ENCODE results near the gene TUBD1.
"Not testable (repeated sequence)": the region's sequence is repeated elsewhere in the genome, so short reads cannot be mapped to it uniquely, and the experiment has no call there.

Gene TUBD1

DNA sequence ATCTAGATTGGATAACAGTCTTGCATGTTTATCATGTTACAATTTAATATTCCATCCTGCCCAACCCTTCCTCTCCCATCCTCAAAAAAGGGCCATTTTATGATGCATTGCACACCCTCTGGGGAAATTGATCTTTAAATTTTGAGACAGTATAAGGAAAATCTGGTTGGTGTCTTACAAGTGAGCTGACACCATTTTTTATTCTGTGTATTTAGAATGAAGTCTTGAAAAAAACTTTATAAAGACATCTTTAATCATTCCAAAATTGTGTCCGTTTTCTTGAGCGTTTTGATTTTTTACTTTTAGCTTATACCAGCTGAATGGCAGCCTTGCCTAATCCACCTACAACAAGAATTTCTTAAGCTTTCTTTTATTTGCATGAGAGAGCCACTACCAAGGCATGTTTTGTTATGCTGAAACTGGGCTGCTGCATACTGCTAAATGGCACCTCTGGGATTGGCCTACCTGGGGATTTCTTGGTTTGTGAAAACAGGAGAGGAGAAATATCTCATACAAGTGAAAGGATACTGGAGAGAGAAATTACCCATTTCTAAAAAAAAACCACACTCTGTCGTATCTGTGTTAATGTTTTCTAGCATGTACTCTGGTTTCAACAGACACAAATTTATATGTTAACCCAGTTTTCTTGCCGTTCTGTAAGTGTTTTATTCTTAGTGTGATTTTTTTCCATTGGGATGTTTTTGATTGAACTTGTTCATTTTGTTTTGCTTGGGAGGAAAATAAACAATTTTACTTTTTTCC lies 52.2 kb downstream of the TUBD1 start:
- peak overlapping the region; percentile 98 for H3K9ac ChIP-seq (ENCODE audit: low read depth, low read length)
- H3K9me3 ChIP-seq (replicated peaks; ENCODE audit: low read length): no peaks in the 10 kb centered on the region
- H3K36me3 ChIP-seq (ENCODE audit: insufficient read depth, low read length): peaks cover 35% of the 10 kb centered on the region
- peak overlapping the region; percentile 79 for H3K4me3 ChIP-seq (ENCODE audit: low read length)
- no peaks in the 10 kb centered on the region for H3K27me3 ChIP-seq (ENCODE audit: control insufficient read depth, insufficient read depth, low read length)
- peaks cover 27% of the 10 kb centered on the region for H3K4me1 ChIP-seq (ENCODE audit: control insufficient read depth, insufficient read depth, low read length)
- H3K4me2 ChIP-seq (ENCODE audit: low read length): peak overlapping the region; percentile 81

DNA sequence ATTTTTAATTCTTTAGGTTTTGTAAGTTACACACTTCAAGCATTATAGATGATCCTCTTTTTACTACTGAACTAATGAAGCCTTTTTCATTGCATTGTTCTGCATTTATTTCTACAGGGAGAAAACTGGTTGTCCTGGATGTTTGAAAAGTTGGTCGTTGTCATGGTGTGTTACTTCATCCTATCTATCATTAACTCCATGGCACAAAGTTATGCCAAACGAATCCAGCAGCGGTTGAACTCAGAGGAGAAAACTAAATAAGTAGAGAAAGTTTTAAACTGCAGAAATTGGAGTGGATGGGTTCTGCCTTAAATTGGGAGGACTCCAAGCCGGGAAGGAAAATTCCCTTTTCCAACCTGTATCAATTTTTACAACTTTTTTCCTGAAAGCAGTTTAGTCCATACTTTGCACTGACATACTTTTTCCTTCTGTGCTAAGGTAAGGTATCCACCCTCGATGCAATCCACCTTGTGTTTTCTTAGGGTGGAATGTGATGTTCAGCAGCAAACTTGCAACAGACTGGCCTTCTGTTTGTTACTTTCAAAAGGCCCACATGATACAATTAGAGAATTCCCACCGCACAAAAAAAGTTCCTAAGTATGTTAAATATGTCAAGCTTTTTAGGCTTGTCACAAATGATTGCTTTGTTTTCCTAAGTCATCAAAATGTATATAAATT lies 53.0 kb downstream of the TUBD1 start:
- H3K9me3 ChIP-seq (replicated peaks; ENCODE audit: low read length): no peaks in the 10 kb centered on the region
- peaks cover 21% of the 10 kb centered on the region for H3K4me1 ChIP-seq (ENCODE audit: control insufficient read depth, insufficient read depth, low read length)
- peak overlapping the region; percentile 79 for H3K4me3 ChIP-seq (ENCODE audit: low read length)

DNA sequence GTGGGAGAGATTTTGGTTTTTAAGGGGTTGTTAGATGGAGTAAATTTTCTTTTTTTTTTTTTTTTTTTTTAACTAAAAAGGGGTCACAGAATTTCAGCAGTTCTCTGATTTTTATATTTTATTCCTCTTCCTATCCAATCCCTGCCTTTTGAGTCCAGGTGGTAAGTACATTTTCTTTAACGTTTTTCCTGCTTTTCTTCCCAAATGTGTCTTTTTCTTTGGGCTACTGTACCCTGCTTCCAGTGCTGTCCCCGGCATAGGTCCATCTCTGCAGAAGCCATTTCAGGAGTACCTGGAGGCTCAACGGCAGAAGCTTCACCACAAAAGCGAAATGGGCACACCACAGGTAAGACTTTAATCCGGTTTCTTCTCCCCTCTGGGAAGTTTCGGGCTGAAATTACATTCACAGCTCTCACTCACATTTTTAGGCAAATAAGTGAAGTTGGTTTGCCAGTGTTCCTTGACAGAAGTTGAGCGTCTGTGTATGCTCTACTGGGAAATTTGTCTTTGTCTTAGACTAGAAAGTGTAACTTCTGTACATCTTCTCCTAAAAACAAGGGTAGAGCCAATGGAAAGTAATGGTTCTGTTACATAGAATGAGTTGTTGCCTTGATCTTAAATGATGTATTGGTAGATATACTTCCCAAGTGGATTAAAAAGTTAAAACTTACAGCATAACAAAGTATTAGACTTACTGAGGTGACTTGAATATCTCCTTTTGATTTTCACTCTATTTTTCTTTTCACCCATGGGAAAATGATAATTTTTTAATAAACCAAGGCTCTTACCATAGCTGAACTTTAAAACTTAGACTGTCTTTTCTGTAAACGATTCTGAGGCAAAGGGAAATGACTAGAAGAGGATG lies 54.5 kb downstream of the TUBD1 start:
- Histone ChIP-seq H3K4me1 (ENCODE audit: control insufficient read depth, insufficient read depth, low read length) (peaks cover 17% of the 10 kb centered on the region), H3K36me3 (ENCODE audit: insufficient read depth, low read length) (peaks cover 35% of the 10 kb centered on the region), H3K4me3 (ENCODE audit: low read length) (peak overlapping the region; percentile 79), H3K4me2 (ENCODE audit: low read length) (peak overlapping the region; percentile 81), H3K9me3 (replicated peaks; ENCODE audit: low read length) (no peaks in the 10 kb centered on the region), H3K27me3 (ENCODE audit: control insufficient read depth, insufficient read depth, low read length) (no peaks in the 10 kb centered on the region), H3K9ac (ENCODE audit: low read depth, low read length) (peak overlapping the region; percentile 98)

More for the DNA sequence above, 53.0 kb downstream of the TUBD1 start:
- Histone ChIP-seq H3K36me3 (ENCODE audit: insufficient read depth, low read length) (peaks cover 35% of the 10 kb centered on the region), H3K27me3 (ENCODE audit: control insufficient read depth, insufficient read depth, low read length) (no peaks in the 10 kb centered on the region), H3K4me2 (ENCODE audit: low read length) (peak overlapping the region; percentile 81), H3K9ac (ENCODE audit: low read depth, low read length) (peak overlapping the region; percentile 98)

DNA sequence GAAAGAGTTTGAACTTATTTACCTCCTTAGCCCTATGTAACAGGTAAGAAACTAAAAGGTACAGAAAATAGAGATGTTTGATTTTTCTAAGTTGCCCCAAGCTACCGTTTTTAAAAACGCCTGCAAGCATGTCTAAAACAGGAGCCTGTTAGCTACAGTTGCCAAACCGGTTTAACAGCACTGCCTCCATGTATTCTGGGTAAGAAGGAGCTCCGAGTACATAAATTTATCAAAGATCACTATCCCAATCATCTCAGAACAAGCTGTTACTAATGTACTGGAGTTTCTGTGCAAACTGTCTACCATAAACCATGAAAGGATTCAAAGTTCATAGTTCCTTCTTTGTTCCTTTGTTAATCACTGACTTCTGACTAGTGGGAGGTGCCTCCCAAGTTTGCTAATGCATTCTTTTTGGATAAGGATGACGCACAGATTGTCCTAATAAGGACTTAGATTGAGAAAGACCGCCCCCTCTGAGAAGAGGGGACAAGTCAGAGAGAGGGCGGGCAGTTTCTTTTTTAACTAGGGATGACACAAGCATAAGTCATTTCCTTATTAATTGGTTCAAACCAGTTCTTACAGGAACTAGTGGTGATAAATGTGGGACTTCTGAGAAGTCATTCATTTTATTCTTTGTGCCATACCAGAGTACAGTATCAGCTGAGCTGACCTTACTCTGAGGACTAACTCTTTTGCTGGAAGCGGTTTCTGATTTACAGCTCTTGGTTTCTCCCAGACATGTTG lies 55.3 kb downstream of the TUBD1 start:
- peak overlapping the region; percentile 66 for H3K4me2 ChIP-seq (ENCODE audit: low read length)
- H3K4me3 ChIP-seq (ENCODE audit: low read length): peak overlapping the region; percentile 79
- peaks cover 35% of the 10 kb centered on the region for H3K36me3 ChIP-seq (ENCODE audit: insufficient read depth, low read length)
- no peaks in the 10 kb centered on the region for H3K27me3 ChIP-seq (ENCODE audit: control insufficient read depth, insufficient read depth, low read length)
- no peaks in the 10 kb centered on the region for H3K9me3 ChIP-seq (replicated peaks; ENCODE audit: low read length)
- H3K9ac ChIP-seq (ENCODE audit: low read depth, low read length): peak overlapping the region; percentile 98
- H3K4me1 ChIP-seq (ENCODE audit: control insufficient read depth, insufficient read depth, low read length): peaks cover 13% of the 10 kb centered on the region

DNA sequence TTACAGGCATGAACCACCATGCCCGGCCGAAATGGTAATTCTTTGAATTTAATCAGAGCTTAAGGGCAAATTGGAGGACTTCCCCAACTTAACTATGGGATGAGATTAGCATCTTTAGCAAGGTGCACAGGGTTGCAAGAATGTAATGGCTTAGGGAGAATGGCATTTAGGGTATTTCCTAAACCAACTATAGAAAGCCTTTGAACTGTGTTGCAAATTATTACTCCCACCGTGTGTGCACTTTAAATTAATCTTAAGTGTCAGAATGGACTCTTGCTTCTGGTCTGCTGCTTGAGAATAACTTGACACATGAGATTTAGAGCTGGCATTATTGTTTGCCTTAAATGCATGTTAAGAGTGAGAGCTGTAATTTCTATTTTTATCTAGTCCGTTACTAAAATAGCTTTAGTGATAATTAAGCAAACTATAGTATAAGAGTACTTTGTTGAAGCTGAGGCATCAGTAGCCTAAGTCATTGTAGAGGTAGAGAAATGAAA lies 59.8 kb downstream of the TUBD1 start:
- Histone ChIP-seq H3K4me3 (ENCODE audit: low read length) (no peak overlapping the region), H3K27me3 (ENCODE audit: control insufficient read depth, insufficient read depth, low read length) (no peaks in the 10 kb centered on the region), H3K36me3 (ENCODE audit: insufficient read depth, low read length) (no peaks in the 10 kb centered on the region), H3K4me1 (ENCODE audit: control insufficient read depth, insufficient read depth, low read length) (peaks cover 44% of the 10 kb centered on the region), H3K4me2 (ENCODE audit: low read length) (no peak overlapping the region), H3K9ac (ENCODE audit: low read depth, low read length) (no peak overlapping the region), H3K9me3 (replicated peaks; ENCODE audit: low read length) (no peaks in the 10 kb centered on the region)

DNA sequence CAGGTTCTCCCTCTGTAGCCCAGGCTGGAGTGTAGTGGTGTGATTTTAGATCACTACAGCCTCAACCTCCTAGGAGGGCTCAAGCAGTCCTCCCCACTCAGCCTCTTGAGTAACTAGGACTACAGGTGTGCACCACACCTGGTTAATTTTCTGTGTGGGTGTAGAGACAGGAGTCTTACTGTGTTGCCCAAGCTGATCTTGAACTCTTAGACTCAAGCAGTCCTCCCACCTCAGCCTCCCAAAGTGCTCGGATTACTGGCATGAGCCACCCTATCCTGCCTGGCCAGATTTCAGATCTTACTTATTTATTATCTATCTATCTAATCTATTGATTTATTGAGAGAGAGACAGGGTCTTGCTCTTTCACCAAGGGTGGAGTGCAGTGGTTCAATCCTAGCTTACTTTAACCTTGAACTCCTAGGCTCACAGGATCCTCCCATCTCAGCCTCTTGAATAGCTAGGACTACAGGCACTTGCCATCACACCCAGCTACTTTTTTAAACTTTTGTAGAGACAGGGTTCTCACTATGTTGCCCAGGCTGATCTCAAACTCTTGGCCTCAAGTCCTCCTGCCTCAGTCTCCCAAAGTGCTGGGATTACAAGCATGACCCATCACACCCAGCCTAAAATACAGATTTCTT lies 61.8 kb downstream of the TUBD1 start:
- Histone ChIP-seq H3K9me3 (replicated peaks; ENCODE audit: low read length) (no peaks in the 10 kb centered on the region), H3K4me3 (ENCODE audit: low read length) (no peak overlapping the region), H3K4me2 (ENCODE audit: low read length) (no peak overlapping the region), H3K4me1 (ENCODE audit: control insufficient read depth, insufficient read depth, low read length) (peaks cover 48% of the 10 kb centered on the region), H3K9ac (ENCODE audit: low read depth, low read length) (peak overlapping the region; percentile 87), H3K27me3 (ENCODE audit: control insufficient read depth, insufficient read depth, low read length) (no peaks in the 10 kb centered on the region), H3K36me3 (ENCODE audit: insufficient read depth, low read length) (no peaks in the 10 kb centered on the region)

GRCh38 chr17:59830007-59830630 lies 62.6 kb downstream of the TUBD1 start:
- Histone ChIP-seq H3K4me2 (ENCODE audit: low read length) (peak overlapping the region; percentile 71), H3K4me1 (ENCODE audit: control insufficient read depth, insufficient read depth, low read length) (peaks cover 56% of the 10 kb centered on the region), H3K4me3 (ENCODE audit: low read length) (peak overlapping the region; percentile 54), H3K36me3 (ENCODE audit: insufficient read depth, low read length) (no peaks in the 10 kb centered on the region), H3K9me3 (replicated peaks; ENCODE audit: low read length) (no peaks in the 10 kb centered on the region), H3K27me3 (ENCODE audit: control insufficient read depth, insufficient read depth, low read length) (no peaks in the 10 kb centered on the region), H3K9ac (ENCODE audit: low read depth, low read length) (peak overlapping the region; percentile 87)

DNA sequence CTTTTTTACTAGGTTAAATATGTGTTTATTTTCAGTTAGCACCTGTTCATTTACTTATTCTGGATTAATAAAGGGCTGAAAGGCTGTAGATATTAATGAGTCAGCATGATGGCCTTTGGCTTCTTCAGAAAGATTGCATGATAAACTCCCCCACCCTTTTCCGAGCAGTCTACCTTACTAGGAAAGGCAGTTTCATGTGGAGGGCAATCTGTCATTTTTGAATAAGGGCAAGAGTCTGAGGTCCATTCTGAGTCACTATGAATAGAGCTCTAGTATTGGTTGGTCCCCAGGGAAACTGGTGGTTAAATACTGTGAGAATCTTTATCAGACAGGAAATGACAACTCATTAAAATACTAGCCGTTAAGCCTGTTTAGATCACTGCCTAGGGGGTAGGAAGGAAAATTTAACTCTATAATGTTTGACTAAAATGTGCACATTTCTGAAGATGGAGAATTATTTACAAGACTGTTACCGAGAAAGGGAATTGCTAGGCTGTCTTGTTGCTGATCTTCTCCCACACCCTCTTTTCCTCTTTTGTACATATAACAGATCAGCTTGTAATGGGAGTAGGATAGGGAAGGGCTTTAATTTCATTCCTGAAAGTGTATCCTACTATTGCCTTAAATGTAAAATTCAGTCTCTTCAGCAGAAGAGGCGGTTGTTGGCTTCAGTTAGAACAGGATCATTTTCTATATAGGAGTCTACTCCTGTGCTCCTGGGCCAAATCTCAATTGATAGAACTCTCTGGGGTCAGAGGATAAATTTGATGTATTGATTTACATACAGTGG lies 63.3 kb downstream of the TUBD1 start:
- no peaks in the 10 kb centered on the region for H3K27me3 ChIP-seq (ENCODE audit: control insufficient read depth, insufficient read depth, low read length)
- H3K4me2 ChIP-seq (ENCODE audit: low read length): peak overlapping the region; percentile 71
- peaks cover 61% of the 10 kb centered on the region for H3K4me1 ChIP-seq (ENCODE audit: control insufficient read depth, insufficient read depth, low read length)
- H3K9me3 ChIP-seq (replicated peaks; ENCODE audit: low read length): no peaks in the 10 kb centered on the region
- peak overlapping the region; percentile 54 for H3K4me3 ChIP-seq (ENCODE audit: low read length)
- H3K36me3 ChIP-seq (ENCODE audit: insufficient read depth, low read length): no peaks in the 10 kb centered on the region
- peak overlapping the region; percentile 87 for H3K9ac ChIP-seq (ENCODE audit: low read depth, low read length)

DNA sequence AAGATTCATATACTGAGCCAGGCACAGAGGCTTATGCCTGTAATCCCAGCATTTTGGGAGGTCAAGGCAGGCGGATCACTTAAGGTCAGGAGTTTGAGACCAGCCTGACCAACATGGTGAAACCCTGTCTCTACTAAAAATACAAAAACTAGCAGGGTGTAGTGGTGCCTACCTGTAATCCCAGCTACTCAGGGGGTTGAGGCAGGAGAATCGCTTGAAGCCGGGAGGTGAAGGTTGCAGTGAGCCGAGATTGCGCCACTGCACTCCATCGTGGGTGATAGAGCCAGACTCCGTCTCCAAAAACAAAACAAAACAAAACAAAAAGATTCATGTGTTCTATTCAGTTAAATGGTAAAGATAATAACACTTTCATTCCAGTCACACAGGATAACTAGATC lies 63.9 kb downstream of the TUBD1 start:
- Histone ChIP-seq H3K4me3 (ENCODE audit: low read length) (peak overlapping the region; percentile 1), H3K9ac (ENCODE audit: low read depth, low read length) (peak overlapping the region; percentile 57), H3K4me1 (ENCODE audit: control insufficient read depth, insufficient read depth, low read length) (peaks cover 61% of the 10 kb centered on the region), H3K4me2 (ENCODE audit: low read length) (peak overlapping the region; percentile 44)
- not testable (repeated sequence) for H3K9me3 ChIP-seq (replicated peaks; ENCODE audit: low read length); H3K27me3 ChIP-seq (ENCODE audit: control insufficient read depth, insufficient read depth, low read length); H3K36me3 ChIP-seq (ENCODE audit: insufficient read depth, low read length)

DNA sequence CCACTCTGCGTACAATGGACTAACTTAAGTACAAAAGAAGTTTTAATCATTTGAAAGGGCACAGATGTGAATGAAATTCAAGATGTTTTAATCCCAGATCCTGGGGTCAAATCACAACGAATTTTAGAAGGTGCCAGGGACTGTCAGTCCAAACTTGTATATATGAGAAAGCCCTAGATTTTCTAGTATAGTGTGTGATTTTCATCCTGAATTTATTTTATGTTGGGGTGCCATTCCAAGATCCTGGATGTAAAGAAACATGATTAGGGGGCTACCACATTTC lies 64.3 kb downstream of the TUBD1 start:
- H3K9ac ChIP-seq (ENCODE audit: low read depth, low read length): peak overlapping the region; percentile 57
- no peaks in the 10 kb centered on the region for H3K36me3 ChIP-seq (ENCODE audit: insufficient read depth, low read length)
- H3K4me1 ChIP-seq (ENCODE audit: control insufficient read depth, insufficient read depth, low read length): peaks cover 61% of the 10 kb centered on the region

More for the DNA sequence above, 64.3 kb downstream of the TUBD1 start:
- Histone ChIP-seq H3K9me3 (replicated peaks; ENCODE audit: low read length) (no peaks in the 10 kb centered on the region), H3K4me3 (ENCODE audit: low read length) (no peak overlapping the region), H3K27me3 (ENCODE audit: control insufficient read depth, insufficient read depth, low read length) (no peaks in the 10 kb centered on the region), H3K4me2 (ENCODE audit: low read length) (peak overlapping the region; percentile 44)
